ENCODE results near the gene CRNN.

The CRNN gene

GRCh38 chr1:152426731-152427130 lies 12.7 kb upstream of the CRNN start:
- Histone ChIP-seq H3K27me3 (ENCODE audit: insufficient read depth, low read length, poor library complexity) (no peaks in the 10 kb centered on the region), H4K20me1 (ENCODE audit: insufficient read depth, low read length) (no peaks in the 10 kb centered on the region), H3K9ac (ENCODE audit: low read depth, low read length) (no peak overlapping the region), H2AFZ (ENCODE audit: low read depth, low read length) (no peak overlapping the region), H3K4me1 (ENCODE audit: insufficient read depth, low read length) (no peaks in the 10 kb centered on the region), H3K79me2 (ENCODE audit: insufficient read depth, low read length) (no peaks in the 10 kb centered on the region), H3K27ac (ENCODE audit: low read length) (no peak overlapping the region), H3K4me3 (ENCODE audit: low read depth in 1 of 2, low read length in 2 of 2) (no peak overlapping the region), H3K9me3 (ENCODE audit: insufficient read depth, low read length, severe bottlenecking) (peaks cover 11% of the 10 kb centered on the region), H3K36me3 (ENCODE audit: insufficient read depth, low read length) (no peaks in the 10 kb centered on the region), H3K4me2 (ENCODE audit: insufficient read depth, low read length) (no peak overlapping the region)
- ATAC-seq (ENCODE audit: insufficient read depth, low read depth) (no peak), DNase-seq (no peak)
- TF ChIP-seq EZH2 (IDR thresholded peaks at IDR 0.05; ENCODE audit: borderline replicate concordance, low read depth, low read length, severe bottlenecking), result no peak
- TF ChIP-seq CTCF (IDR thresholded peaks at IDR 0.05; ENCODE audit: borderline replicate concordance, extremely low read depth, low read length, poor library complexity, severe bottlenecking), result no peak

GRCh38 chr1:152419917-152420316 lies 5.9 kb upstream of the CRNN start:
- Histone ChIP-seq H3K9me3 (ENCODE audit: insufficient read depth, low read length, severe bottlenecking) (peaks cover 11% of the 10 kb centered on the region), H3K79me2 (ENCODE audit: insufficient read depth, low read length) (no peaks in the 10 kb centered on the region), H3K27ac (ENCODE audit: low read length) (no peak overlapping the region), H3K4me3 (ENCODE audit: low read depth in 1 of 2, low read length in 2 of 2) (no peak overlapping the region), H3K9ac (ENCODE audit: low read depth, low read length) (no peak overlapping the region), H4K20me1 (ENCODE audit: insufficient read depth, low read length) (peaks cover 3% of the 10 kb centered on the region; the same call in 1 of the 2 replicates), H2AFZ (ENCODE audit: low read depth, low read length) (no peak overlapping the region), H3K4me2 (ENCODE audit: insufficient read depth, low read length) (no peak overlapping the region), H3K36me3 (ENCODE audit: insufficient read depth, low read length) (no peaks in the 10 kb centered on the region), H3K4me1 (ENCODE audit: insufficient read depth, low read length) (no peaks in the 10 kb centered on the region), H3K27me3 (ENCODE audit: insufficient read depth, low read length, poor library complexity) (peaks cover 18% of the 10 kb centered on the region)
- DNase-seq (no peak), ATAC-seq (ENCODE audit: insufficient read depth, low read depth) (no peak)
- TF ChIP-seq EZH2 (IDR thresholded peaks at IDR 0.05; ENCODE audit: borderline replicate concordance, low read depth, low read length, severe bottlenecking) (no peak), CTCF (IDR thresholded peaks at IDR 0.05; ENCODE audit: borderline replicate concordance, extremely low read depth, low read length, poor library complexity, severe bottlenecking) (no peak)

GRCh38 chr1:152415454-152416227 lies 1.6 kb upstream of the CRNN start:
- Histone ChIP-seq H3K9me3 (ENCODE audit: insufficient read depth, low read length, severe bottlenecking) (no peaks in the 10 kb centered on the region), H3K27ac (ENCODE audit: low read length) (no peak overlapping the region), H3K4me1 (ENCODE audit: insufficient read depth, low read length) (no peaks in the 10 kb centered on the region), H2AFZ (ENCODE audit: low read depth, low read length) (no peak overlapping the region), H3K36me3 (ENCODE audit: insufficient read depth, low read length) (no peaks in the 10 kb centered on the region), H3K4me2 (ENCODE audit: insufficient read depth, low read length) (no peak overlapping the region), H3K27me3 (ENCODE audit: insufficient read depth, low read length, poor library complexity) (peaks cover 33% of the 10 kb centered on the region), H3K4me3 (ENCODE audit: low read depth in 1 of 2, low read length in 2 of 2) (no peak overlapping the region), H4K20me1 (ENCODE audit: insufficient read depth, low read length) (peaks cover 3% of the 10 kb centered on the region; the same call in 1 of the 2 replicates), H3K79me2 (ENCODE audit: insufficient read depth, low read length) (no peaks in the 10 kb centered on the region), H3K9ac (ENCODE audit: low read depth, low read length) (no peak overlapping the region)
- no peak for ATAC-seq (ENCODE audit: insufficient read depth, low read depth)
- TF ChIP-seq CTCF (IDR thresholded peaks at IDR 0.05; ENCODE audit: borderline replicate concordance, extremely low read depth, low read length, poor library complexity, severe bottlenecking), result no peak
- no peak for TF ChIP-seq EZH2 (IDR thresholded peaks at IDR 0.05; ENCODE audit: borderline replicate concordance, low read depth, low read length, severe bottlenecking)
- DNase-seq, result no peak

Measured in DND-41 (cell line).